ENCODE data around the gene RGMB.

The RGMB gene

GRCh38 chr5:98768960-98769209 lies 4.6 kb upstream of the RGMB start:
- TF ChIP-seq CTCF (IDR thresholded peaks at IDR 0.05; ENCODE audit: insufficient read depth, low read length, missing control alignments), result no peak
- POLR2A ChIA-PET, result interaction anchor here (1.0 to 4.0 kb wide), 11 partner anchors 137 to 660 kb away, joined by 3 to 30 read pairs (median 8); no protein-coding TSS in a partner anchor
- DNase-seq (ENCODE audit: low read depth, low spot score), result no peak
- CTCF ChIA-PET, result interaction anchor here (0.6 to 7.8 kb wide), 69 partner anchors 9 to 1538 kb away, joined by 3 to 80 read pairs (median 5); no protein-coding TSS in a partner anchor
- H3K4me3 ChIP-seq (ENCODE audit: low read depth, low read length), result peak overlapping the region; percentile 86

DNA sequence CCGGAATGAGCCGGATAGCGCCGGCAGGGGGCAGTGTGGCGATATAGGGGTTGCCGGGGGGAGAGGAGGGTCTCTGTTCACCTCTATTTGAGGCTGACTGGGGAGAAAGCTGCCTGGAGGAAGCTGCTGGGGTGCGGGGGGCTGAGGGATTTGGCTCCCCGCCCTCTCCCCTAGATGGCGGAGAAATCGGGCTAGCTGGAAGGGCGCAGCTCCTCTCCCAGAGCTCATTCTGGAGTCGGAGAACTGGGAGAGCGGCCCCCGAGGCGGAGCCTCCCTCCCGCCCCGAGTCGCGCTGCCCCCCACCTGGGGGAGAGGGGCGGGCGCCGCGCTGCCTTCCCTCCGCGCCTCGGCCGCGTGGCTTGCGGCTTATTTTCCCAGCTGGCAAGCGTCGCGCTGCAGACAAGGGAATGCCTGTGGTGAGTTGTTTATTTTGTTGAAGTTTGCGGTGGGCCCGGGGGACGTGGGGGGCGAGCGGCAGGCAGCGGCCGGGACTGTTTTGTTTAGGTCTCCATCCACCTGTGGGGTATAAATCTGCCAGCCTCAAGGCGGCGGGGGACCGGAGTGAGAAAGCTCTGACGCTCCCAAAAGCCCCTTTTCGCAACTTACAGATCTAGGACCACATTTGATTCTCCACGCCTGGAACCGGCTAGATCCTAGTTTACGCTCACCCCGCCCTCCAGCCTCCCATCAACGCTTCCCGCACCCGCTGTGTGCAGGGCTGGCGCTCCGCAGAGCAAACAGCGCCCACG lies 4.1 kb upstream of the RGMB start:
- POLR2A ChIA-PET, result interaction anchor here (0.7 to 4.0 kb wide), 14 partner anchors 11 to 663 kb away, joined by 3 to 30 read pairs (median 5); no protein-coding TSS in a partner anchor
- TF ChIP-seq CTCF (IDR thresholded peaks at IDR 0.05; ENCODE audit: insufficient read depth, low read length, missing control alignments), result peak; percentile 83

DNA sequence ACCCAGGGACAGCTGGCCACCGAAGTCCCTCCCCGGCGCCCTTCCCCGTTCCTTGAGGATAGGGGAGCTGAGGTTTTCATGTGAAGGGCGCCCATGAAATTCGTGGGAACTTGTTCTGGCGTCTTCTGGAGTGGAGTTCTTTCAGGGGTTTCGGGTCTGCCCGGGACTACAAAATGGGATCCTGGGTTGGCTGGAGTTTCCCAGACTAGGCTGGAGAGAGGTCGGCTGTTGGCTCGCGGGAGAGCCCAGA lies 3.6 kb upstream of the RGMB start:
- DNase-seq (ENCODE audit: low read depth, low spot score), result no peak
- no peak for TF ChIP-seq CTCF (IDR thresholded peaks at IDR 0.05; ENCODE audit: insufficient read depth, low read length, missing control alignments)
- POLR2A ChIA-PET, result interaction anchor here (0.9 to 4.0 kb wide), 9 partner anchors 10 to 663 kb away, joined by 3 to 30 read pairs (median 9); no protein-coding TSS in a partner anchor
- H3K4me3 ChIP-seq (ENCODE audit: low read depth, low read length), result peak overlapping the region; percentile 86
- CTCF ChIA-PET, result interaction anchor here (0.8 to 7.8 kb wide), 29 partner anchors 12 to 1539 kb away, joined by 3 to 80 read pairs (median 11); no protein-coding TSS in a partner anchor

More for the DNA sequence above, 4.1 kb upstream of the RGMB start:
- peak overlapping the region; percentile 86 for H3K4me3 ChIP-seq (ENCODE audit: low read depth, low read length)
- DNase-seq (ENCODE audit: low read depth, low spot score), result peak; percentile 38
- CTCF ChIA-PET, result interaction anchor here (0.6 to 7.8 kb wide), 62 partner anchors 9 to 1538 kb away, joined by 3 to 80 read pairs (median 5); no protein-coding TSS in a partner anchor

DNA sequence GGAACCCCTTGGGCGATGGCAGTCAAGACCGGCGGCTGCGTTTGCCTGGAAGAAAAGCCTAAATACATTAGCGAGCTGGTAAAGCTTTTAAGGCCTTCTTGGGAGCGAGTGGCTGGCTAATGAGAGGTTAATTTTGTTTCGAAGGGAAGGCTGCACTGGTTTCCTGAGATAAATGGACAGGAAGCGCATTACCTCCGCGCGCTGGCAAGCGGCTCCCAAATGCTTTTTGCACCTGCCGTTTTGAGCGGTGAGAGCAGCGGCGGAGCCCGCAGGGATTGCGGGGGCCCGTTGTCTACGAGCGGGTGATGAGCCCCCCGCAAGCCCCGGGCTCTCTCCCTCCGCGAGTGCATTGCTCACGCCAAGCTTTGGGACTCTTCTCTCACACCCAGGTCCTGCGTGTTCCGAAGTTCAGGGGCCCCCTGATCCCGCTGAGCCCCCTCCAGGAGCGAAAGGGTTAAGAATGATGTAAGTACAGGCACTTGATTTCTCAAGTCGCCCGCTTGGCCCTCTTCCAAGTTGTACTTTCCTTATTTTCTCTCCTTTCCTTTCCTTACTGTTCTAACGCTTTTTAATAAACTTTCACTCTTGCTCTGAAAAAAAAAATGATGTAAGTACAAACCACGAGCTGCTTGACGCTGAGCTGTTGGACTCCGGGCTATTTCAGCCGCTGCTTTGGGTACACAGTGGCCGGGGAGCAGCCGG lies 3.1 kb upstream of the RGMB start:
- H3K4me3 ChIP-seq (ENCODE audit: low read depth, low read length), result peak overlapping the region; percentile 86
- DNase-seq (ENCODE audit: low read depth, low spot score), result no peak
- CTCF ChIA-PET, result interaction anchor here (0.6 to 7.8 kb wide), 34 partner anchors 11 to 1539 kb away, joined by 3 to 80 read pairs (median 6); no protein-coding TSS in a partner anchor
- no peak for TF ChIP-seq CTCF (IDR thresholded peaks at IDR 0.05; ENCODE audit: insufficient read depth, low read length, missing control alignments)
- POLR2A ChIA-PET, result interaction anchor here (0.6 to 4.0 kb wide), 12 partner anchors 313 to 664 kb away, joined by 3 to 30 read pairs (median 5); no protein-coding TSS in a partner anchor

- ChIA-PET POLR2A (interaction anchor here (0.6 to 4.0 kb wide), 8 partner anchors 313 to 664 kb away, joined by 3 to 30 read pairs (median 4); no protein-coding TSS in a partner anchor), CTCF (interaction anchor here (0.6 to 7.8 kb wide), 30 partner anchors 11 to 1590 kb away, joined by 3 to 80 read pairs (median 4); partner anchors contain the start of gene RIOK2)
- TF ChIP-seq CTCF (IDR thresholded peaks at IDR 0.05; ENCODE audit: insufficient read depth, low read length, missing control alignments), result no peak
- DNase-seq (ENCODE audit: low read depth, low spot score), result no peak
- peak overlapping the region; percentile 86 for H3K4me3 ChIP-seq (ENCODE audit: low read depth, low read length)
Measured at GRCh38 chr5:98770911-98771322, 2.5 kb upstream of the RGMB start.
